ENCODE data around the gene TGFA.

DNA sequence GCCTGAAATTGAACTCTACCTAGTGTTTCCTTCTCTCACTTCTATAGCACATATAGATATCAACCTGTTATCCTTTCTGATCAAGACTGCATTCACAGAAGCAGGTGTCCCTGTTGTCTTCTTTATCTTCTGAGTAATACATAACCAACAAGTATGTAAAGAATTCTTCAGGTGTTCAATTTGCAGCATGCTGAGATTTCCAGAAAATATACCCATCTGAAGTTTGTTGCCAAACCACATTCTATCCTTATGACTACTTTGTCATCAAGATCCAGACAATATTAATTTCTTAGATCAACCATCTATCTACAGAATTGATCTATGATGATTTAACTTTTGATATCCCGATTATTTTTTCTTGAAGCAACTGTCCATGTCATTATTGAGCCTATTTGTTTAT lies 69.5 kb downstream of the TGFA start:
- TF ChIP-seq, protein P1, sequence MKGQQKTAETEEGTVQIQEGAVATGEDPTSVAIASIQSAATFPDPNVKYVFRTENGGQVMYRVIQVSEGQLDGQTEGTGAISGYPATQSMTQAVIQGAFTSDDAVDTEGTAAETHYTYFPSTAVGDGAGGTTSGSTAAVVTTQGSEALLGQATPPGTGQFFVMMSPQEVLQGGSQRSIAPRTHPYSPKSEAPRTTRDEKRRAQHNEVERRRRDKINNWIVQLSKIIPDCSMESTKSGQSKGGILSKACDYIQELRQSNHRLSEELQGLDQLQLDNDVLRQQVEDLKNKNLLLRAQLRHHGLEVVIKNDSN (IDR thresholded peaks at IDR 0.05): no peak
- TF ChIP-seq, protein P2, sequence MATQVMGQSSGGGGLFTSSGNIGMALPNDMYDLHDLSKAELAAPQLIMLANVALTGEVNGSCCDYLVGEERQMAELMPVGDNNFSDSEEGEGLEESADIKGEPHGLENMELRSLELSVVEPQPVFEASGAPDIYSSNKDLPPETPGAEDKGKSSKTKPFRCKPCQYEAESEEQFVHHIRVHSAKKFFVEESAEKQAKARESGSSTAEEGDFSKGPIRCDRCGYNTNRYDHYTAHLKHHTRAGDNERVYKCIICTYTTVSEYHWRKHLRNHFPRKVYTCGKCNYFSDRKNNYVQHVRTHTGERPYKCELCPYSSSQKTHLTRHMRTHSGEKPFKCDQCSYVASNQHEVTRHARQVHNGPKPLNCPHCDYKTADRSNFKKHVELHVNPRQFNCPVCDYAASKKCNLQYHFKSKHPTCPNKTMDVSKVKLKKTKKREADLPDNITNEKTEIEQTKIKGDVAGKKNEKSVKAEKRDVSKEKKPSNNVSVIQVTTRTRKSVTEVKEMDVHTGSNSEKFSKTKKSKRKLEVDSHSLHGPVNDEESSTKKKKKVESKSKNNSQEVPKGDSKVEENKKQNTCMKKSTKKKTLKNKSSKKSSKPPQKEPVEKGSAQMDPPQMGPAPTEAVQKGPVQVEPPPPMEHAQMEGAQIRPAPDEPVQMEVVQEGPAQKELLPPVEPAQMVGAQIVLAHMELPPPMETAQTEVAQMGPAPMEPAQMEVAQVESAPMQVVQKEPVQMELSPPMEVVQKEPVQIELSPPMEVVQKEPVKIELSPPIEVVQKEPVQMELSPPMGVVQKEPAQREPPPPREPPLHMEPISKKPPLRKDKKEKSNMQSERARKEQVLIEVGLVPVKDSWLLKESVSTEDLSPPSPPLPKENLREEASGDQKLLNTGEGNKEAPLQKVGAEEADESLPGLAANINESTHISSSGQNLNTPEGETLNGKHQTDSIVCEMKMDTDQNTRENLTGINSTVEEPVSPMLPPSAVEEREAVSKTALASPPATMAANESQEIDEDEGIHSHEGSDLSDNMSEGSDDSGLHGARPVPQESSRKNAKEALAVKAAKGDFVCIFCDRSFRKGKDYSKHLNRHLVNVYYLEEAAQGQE (IDR thresholded peaks at IDR 0.05; ENCODE audit: low read depth): no peak
- TF ChIP-seq CREB1 (IDR thresholded peaks at IDR 0.05; ENCODE audit: low read depth) (no peak), YY1 (IDR thresholded peaks at IDR 0.05; ENCODE audit: low read depth) (no peak), EP300 (IDR thresholded peaks at IDR 0.05; ENCODE audit: borderline replicate concordance) (no peak), CEBPB (IDR thresholded peaks at IDR 0.05) (no peak), ZBTB7A (IDR thresholded peaks at IDR 0.05; ENCODE audit: low read depth) (no peak), EGR1 (IDR thresholded peaks at IDR 0.05) (no peak), NFIC (IDR thresholded peaks at IDR 0.05) (no peak), RAD21 (IDR thresholded peaks at IDR 0.05; ENCODE audit: low read depth) (no peak), FOXM1 (IDR thresholded peaks at IDR 0.05; ENCODE audit: borderline replicate concordance, low read depth) (no peak)
- TF ChIP-seq, protein P3, sequence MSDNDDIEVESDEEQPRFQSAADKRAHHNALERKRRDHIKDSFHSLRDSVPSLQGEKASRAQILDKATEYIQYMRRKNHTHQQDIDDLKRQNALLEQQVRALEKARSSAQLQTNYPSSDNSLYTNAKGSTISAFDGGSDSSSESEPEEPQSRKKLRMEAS (IDR thresholded peaks at IDR 0.05): no peak
